ENCODE results near the gene RAD1.
A peak's percentile ranks its signal among the peaks of the same experiment; 100 is the strongest.

The RAD1 gene

DNA sequence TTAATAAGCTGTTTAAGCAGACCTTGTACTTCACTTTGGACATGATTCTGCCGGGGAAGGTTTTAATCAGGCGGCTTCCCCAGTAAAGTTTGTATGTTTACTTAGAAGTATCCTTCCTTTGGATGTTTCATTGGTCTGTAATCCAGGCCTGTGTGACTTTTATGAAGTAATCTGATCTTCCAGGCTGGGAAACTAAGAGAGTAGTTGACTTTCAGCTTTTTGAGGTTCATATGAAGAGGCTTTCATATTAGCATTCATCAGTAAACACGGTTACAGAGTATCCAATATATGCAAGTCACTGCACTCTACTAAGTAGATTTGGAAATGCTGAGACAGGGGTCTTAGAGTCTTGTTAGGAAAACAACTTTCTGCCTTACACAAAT lies 15.1 kb upstream of the RAD1 start:
- H3K27ac ChIP-seq (ENCODE audit: extremely low read depth, low read depth, low read length), result peak overlapping the region; percentile 92
- peaks cover 12% of the 10 kb centered on the region; the same call in 1 of the 2 replicates for H3K4me1 ChIP-seq (ENCODE audit: control insufficient read depth, insufficient read depth, low read length)
- H3K36me3 ChIP-seq (ENCODE audit: control insufficient read depth in 2 of 2, insufficient read depth in 1 of 2, low read length in 2 of 2), result peaks cover 28 to 43% of the 10 kb centered on the region in 2 experiments
- ChIA-PET CTCF (interaction anchor here (0.5 to 1.4 kb wide), 3 partner anchors 64 to 406 kb away, joined by 3 to 5 read pairs (median 5); no protein-coding TSS in a partner anchor), POLR2A (interaction anchor here (2.0 to 3.8 kb wide), 3 partner anchors 10 to 21 kb away, joined by 7 to 152 read pairs (median 11); partner anchors contain the start of genes BRIX1 and RAD1)
- H3K4me3 ChIP-seq (ENCODE audit: low read depth, low read length), result peak overlapping the region; percentile 98
- TF ChIP-seq KLF1 (tag by site-specific recombination; IDR thresholded peaks at IDR 0.05) (no peak), ZNF24 (tag by site-specific recombination; IDR thresholded peaks at IDR 0.05) (no peak), ZNF433 (tag by site-specific recombination; IDR thresholded peaks at IDR 0.05; ENCODE audit: low read depth) (no peak), ZNF335 (tag by site-specific recombination; conservative IDR thresholded peaks at IDR 0.05) (0 out of 2 replicates have a peak, but pooled peaks have one; percentile 6)
- H3K9me3 ChIP-seq (ENCODE audit: control insufficient read depth, insufficient read depth, low read depth, low read length), result no peaks in the 10 kb centered on the region

DNA sequence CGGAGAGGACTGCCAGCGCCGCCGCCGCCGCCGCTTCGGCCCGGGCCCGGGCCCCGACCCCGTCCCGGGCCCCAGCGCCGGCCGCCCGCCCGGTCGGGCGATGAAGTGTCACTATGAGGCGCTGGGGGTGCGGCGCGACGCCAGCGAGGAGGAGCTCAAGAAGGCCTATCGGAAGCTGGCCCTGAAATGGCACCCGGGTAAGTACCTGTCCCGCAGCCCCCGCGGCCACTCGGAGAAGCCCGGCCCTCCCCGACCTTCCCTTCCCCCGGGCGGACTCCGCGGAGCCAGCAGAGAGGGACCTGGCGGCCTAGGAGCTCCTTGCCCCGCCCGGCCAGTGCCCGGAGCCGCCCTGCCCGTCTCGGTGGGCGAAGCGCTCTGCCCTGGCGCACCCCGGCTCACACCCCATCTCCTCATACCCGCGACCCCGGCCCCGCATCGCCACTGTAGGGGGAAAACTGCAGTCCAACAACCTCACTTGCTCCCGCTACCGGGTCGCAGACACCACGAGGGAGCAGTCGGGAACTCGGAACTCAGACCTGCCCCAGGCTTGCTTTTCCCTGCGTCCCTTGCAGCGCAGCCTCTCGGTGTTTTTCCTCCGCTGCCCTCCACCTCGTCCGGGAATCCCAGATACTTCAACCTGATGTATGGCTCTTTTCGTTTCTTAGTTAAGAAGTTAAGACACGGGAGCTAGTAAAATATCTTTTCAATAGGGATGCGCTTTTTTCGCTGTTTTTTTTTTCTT lies 14.6 kb upstream of the RAD1 start:
- ChIA-PET CTCF (interaction anchor here (0.6 to 1.4 kb wide), 4 partner anchors 11 to 73 kb away, joined by 3 to 6 read pairs (median 4); no protein-coding TSS in a partner anchor), POLR2A (interaction anchor here (0.6 to 3.8 kb wide), 13 partner anchors 9 to 921 kb away, joined by 3 to 152 read pairs (median 6); partner anchors contain the start of genes BRIX1, RAD1 and TTC23L)
- H3K4me1 ChIP-seq (ENCODE audit: control insufficient read depth, insufficient read depth, low read length), result peaks cover 12% of the 10 kb centered on the region; the same call in 1 of the 2 replicates
- peak overlapping the region; percentile 98 for H3K4me3 ChIP-seq (ENCODE audit: low read depth, low read length)
- H3K27ac ChIP-seq (ENCODE audit: extremely low read depth, low read depth, low read length), result peak overlapping the region; percentile 92
- H3K36me3 ChIP-seq (ENCODE audit: control insufficient read depth in 2 of 2, insufficient read depth in 1 of 2, low read length in 2 of 2), result peaks cover 33 to 43% of the 10 kb centered on the region in 2 experiments
- H3K9me3 ChIP-seq (ENCODE audit: control insufficient read depth, insufficient read depth, low read depth, low read length), result no peaks in the 10 kb centered on the region
- TF ChIP-seq GLIS1 (tag by site-specific recombination; IDR thresholded peaks at IDR 0.05) (no peak; the same call in 1 of the 2 replicates), ZNF10 (tag by site-specific recombination; IDR thresholded peaks at IDR 0.05) (no peak), ZNF175 (tag by site-specific recombination; IDR thresholded peaks at IDR 0.05) (no peak), ZNF664 (tag by site-specific recombination; IDR thresholded peaks at IDR 0.05) (no peak), ZNF140 (tag by site-specific recombination; IDR thresholded peaks at IDR 0.05) (no peak), ZBTB20 (tag by site-specific recombination; IDR thresholded peaks at IDR 0.05) (peak; percentile 96), ZNF138 (tag by site-specific recombination; IDR thresholded peaks at IDR 0.05; ENCODE audit: borderline replicate concordance) (no peak), ZNF239 (tag by site-specific recombination; IDR thresholded peaks at IDR 0.05) (no peak), KLF16 (tag by site-specific recombination; IDR thresholded peaks at IDR 0.05) (0 out of 2 replicates have a peak, but pooled peaks have one; percentile 58), YY1 (tag by site-specific recombination; IDR thresholded peaks at IDR 0.05) (0 out of 2 replicates have a peak, but pooled peaks have one; percentile 28), ZNF157 (tag by site-specific recombination; IDR thresholded peaks at IDR 0.05) (no peak), KLF10 (tag by site-specific recombination; IDR thresholded peaks at IDR 0.05) (no peak), ZBTB17 (tag by site-specific recombination; IDR thresholded peaks at IDR 0.05) (peak; percentile 85), HOXD13 (CRISPR knock-in tag; IDR thresholded peaks at IDR 0.05; ENCODE audit: borderline replicate concordance) (no peak), FEZF1 (tag by site-specific recombination; IDR thresholded peaks at IDR 0.05) (no peak; the same call in 1 of the 2 replicates), ZNF391 (tag by site-specific recombination; IDR thresholded peaks at IDR 0.05; ENCODE audit: borderline replicate concordance, low read depth) (peak; percentile 34; the same call in 1 of the 2 replicates)
- TF ChIP-seq, protein P1, sequence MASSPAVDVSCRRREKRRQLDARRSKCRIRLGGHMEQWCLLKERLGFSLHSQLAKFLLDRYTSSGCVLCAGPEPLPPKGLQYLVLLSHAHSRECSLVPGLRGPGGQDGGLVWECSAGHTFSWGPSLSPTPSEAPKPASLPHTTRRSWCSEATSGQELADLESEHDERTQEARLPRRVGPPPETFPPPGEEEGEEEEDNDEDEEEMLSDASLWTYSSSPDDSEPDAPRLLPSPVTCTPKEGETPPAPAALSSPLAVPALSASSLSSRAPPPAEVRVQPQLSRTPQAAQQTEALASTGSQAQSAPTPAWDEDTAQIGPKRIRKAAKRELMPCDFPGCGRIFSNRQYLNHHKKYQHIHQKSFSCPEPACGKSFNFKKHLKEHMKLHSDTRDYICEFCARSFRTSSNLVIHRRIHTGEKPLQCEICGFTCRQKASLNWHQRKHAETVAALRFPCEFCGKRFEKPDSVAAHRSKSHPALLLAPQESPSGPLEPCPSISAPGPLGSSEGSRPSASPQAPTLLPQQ (tag by site-specific recombination; IDR thresholded peaks at IDR 0.05), result peak; percentile 73
- TF ChIP-seq, protein P2, sequence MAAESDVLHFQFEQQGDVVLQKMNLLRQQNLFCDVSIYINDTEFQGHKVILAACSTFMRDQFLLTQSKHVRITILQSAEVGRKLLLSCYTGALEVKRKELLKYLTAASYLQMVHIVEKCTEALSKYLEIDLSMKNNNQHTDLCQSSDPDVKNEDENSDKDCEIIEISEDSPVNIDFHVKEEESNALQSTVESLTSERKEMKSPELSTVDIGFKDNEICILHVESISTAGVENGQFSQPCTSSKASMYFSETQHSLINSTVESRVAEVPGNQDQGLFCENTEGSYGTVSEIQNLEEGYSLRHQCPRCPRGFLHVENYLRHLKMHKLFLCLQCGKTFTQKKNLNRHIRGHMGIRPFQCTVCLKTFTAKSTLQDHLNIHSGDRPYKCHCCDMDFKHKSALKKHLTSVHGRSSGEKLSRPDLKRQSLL (tag by site-specific recombination; IDR thresholded peaks at IDR 0.05), result no peak
- TF ChIP-seq, protein P3, sequence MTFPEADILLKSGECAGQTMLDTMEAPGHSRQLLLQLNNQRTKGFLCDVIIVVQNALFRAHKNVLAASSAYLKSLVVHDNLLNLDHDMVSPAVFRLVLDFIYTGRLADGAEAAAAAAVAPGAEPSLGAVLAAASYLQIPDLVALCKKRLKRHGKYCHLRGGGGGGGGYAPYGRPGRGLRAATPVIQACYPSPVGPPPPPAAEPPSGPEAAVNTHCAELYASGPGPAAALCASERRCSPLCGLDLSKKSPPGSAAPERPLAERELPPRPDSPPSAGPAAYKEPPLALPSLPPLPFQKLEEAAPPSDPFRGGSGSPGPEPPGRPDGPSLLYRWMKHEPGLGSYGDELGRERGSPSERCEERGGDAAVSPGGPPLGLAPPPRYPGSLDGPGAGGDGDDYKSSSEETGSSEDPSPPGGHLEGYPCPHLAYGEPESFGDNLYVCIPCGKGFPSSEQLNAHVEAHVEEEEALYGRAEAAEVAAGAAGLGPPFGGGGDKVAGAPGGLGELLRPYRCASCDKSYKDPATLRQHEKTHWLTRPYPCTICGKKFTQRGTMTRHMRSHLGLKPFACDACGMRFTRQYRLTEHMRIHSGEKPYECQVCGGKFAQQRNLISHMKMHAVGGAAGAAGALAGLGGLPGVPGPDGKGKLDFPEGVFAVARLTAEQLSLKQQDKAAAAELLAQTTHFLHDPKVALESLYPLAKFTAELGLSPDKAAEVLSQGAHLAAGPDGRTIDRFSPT (tag by site-specific recombination; IDR thresholded peaks at IDR 0.05), result peak; percentile 96
- TF ChIP-seq, protein P4, sequence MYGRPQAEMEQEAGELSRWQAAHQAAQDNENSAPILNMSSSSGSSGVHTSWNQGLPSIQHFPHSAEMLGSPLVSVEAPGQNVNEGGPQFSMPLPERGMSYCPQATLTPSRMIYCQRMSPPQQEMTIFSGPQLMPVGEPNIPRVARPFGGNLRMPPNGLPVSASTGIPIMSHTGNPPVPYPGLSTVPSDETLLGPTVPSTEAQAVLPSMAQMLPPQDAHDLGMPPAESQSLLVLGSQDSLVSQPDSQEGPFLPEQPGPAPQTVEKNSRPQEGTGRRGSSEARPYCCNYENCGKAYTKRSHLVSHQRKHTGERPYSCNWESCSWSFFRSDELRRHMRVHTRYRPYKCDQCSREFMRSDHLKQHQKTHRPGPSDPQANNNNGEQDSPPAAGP (tag by site-specific recombination; IDR thresholded peaks at IDR 0.05), result peak; percentile 86
- TF ChIP-seq, protein P5, sequence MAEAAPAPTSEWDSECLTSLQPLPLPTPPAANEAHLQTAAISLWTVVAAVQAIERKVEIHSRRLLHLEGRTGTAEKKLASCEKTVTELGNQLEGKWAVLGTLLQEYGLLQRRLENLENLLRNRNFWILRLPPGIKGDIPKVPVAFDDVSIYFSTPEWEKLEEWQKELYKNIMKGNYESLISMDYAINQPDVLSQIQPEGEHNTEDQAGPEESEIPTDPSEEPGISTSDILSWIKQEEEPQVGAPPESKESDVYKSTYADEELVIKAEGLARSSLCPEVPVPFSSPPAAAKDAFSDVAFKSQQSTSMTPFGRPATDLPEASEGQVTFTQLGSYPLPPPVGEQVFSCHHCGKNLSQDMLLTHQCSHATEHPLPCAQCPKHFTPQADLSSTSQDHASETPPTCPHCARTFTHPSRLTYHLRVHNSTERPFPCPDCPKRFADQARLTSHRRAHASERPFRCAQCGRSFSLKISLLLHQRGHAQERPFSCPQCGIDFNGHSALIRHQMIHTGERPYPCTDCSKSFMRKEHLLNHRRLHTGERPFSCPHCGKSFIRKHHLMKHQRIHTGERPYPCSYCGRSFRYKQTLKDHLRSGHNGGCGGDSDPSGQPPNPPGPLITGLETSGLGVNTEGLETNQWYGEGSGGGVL (tag by site-specific recombination; IDR thresholded peaks at IDR 0.05), result peak; percentile 43; the same call in 1 of the 2 replicates
